Spleen (tissue), 11 donors: Measurements from ENCODE around the gene CPA4. TPM values are rescaled to one million over a fixed set of nuclear protein-coding genes. Genes with fewer than 3 reads are reported as not detected.

Experiments used
- DNase-seq: peaks from one replicate; pipeline ENCODE4 v3.0.0-alpha.2; 2020
- H3K27ac ChIP-seq, 8 donors: fragments of 200-600 bp; sonication (generic) in 7 of 8; 1 replicate in 4 of 8; 2 replicates in 4 of 8; pipeline versions ENCODE4 v1.5.0 to v1.8.0; 2016 to 2021; ENCODE audit warnings: inconsistent platforms in 4 of 8, mild to moderate bottlenecking in 4 of 8, moderate library complexity in 1 of 8
- H3K27me3 ChIP-seq, 7 donors: fragments of 200-600 bp; sonication (generic) in 6 of 7; replicated peaks in 1 of 7; 1 replicate in 4 of 7; 2 replicates in 3 of 7; pipeline versions ENCODE4 v1.5.0 to v1.8.0; 2016 to 2021; ENCODE audit warnings: inconsistent platforms in 3 of 7, mild to moderate bottlenecking in 1 of 7
- H3K36me3 ChIP-seq, 6 donors: fragments of 200-600 bp; sonication (generic) in 5 of 6; 1 replicate in 4 of 6; 2 replicates in 2 of 6; pipeline versions ENCODE4 v1.5.0 to v1.8.0; 2016 to 2021; ENCODE audit warnings: inconsistent platforms in 2 of 6
- H3K4me1 ChIP-seq, 6 donors: fragments of 200-600 bp; sonication (generic) in 5 of 6; 1 replicate in 3 of 6; 2 replicates in 3 of 6; pipeline versions ENCODE4 v1.5.0 to v1.8.0; 2016 to 2021; ENCODE audit warnings: inconsistent platforms in 3 of 6
- H3K4me3 ChIP-seq, 8 donors: fragments of 200-600 bp; sonication (generic) in 7 of 8; 1 replicate in 4 of 8; 2 replicates in 4 of 8; pipeline versions ENCODE4 v1.5.0 to v1.8.0; 2016 to 2021; ENCODE audit warnings: inconsistent platforms in 4 of 8, mild to moderate bottlenecking in 4 of 8, moderate library complexity in 2 of 8
- H3K9me3 ChIP-seq, 8 donors: fragments of 200-600 bp; sonication (generic) in 7 of 8; 1 replicate in 4 of 8; 2 replicates in 4 of 8; pipeline versions ENCODE4 v1.5.0 to v1.8.0; 2016 to 2021; ENCODE audit warnings: inconsistent platforms in 4 of 8
- CTCF ChIP-seq, 11 experiments: fragments of 200-600 bp in 7 of 11; fragments of 450-650 bp in 4 of 11; sonication (generic) in 4 of 11; IDR thresholded peaks in 8 of 11; conservative IDR thresholded peaks in 3 of 11; 1 replicate in 7 of 11; 2 replicates in 4 of 11; pipeline versions ENCODE4 v1.4.0 to v1.8.0; 2016 to 2021; ENCODE audit warnings: antibody characterized with exemption in 11 of 11, inconsistent platforms in 4 of 11, mild to moderate bottlenecking in 1 of 11
- POLR2A ChIP-seq, 3 donors: fragments of 450-650 bp; IDR thresholded peaks; one replicate each; pipeline ENCODE4 v1.5.1; 2017; ENCODE audit warnings: antibody characterized with exemption in 3 of 3, mild to moderate bottlenecking in 1 of 3
- POLR2AphosphoS5 ChIP-seq, 3 donors: sonication (generic); formaldehyde crosslinking; IDR thresholded peaks; one replicate each; pipeline ENCODE4 v1.5.1; 2017; ENCODE audit warnings: antibody characterized with exemption in 3 of 3
- WGBS, 5 donors: extraction: QIAGEN DNeasy Blood & Tissue Kit in 3 of 5; methylation state at CpG; one replicate each; pipeline versions ENCODE4 v1.1.5 to v1.1.7; 2013 to 2018; 5-methylcytosine and 5-hydroxymethylcytosine counted together
- intact Hi-C: fragments of 100-400 bp; cut with DNase I; formaldehyde crosslinking; loops from one replicate; pipeline ENCODE4 v1.15.0; 2023; ENCODE audit warnings: low total_unique reads
- polyA plus RNA-seq, 3 donors: library from polyadenylated mRNA; stranded (reverse); fragments of 200-250 nt; gene quantifications; one replicate each; pipeline ENCODE4 v1.2.1, GENCODE V29; 2013
- total RNA-seq, 7 donors: library from RNA; depleted of rRNA in 3 of 7; stranded (reverse); fragments of >200 nt in 3 of 7; fragmentation: NEBNext Ultra II Directional in 4 of 7; extraction: Animal tissue kit (Norgen Biotek cat#: 25700) in 4 of 7; gene quantifications; one replicate each; pipeline versions ENCODE4 v1.1.0 to v1.2.1, GENCODE V29; 2016 to 2021
- donor health status: healthy with polysubstance abuse.
- donor health status: DM: no; HTN: no; CAD: no; lungs with moderate emphysema.
- donor health status: DM: no; HTN: no; CAD: no.
- donor health status: Bipolar disorder and iron deficiency.
- donor health status: healthy.
- donor health status: DM: no; HTN: no; CAD: no.
- donor health status: DM: yes; HTN: yes; CAD: no.

CPA4 gene
- total and polyA plus RNA-seq, 10 donors: 0.15 to 3.3 (median 0.78) TPM

GRCh38 chr7:130266258-130266960 lies 26.6 kb upstream of the CPA4 start, which contains the start of gene CPA2:
TSS of gene CPA2 (plus strand) at chr7:130266863. CDS start at chr7:130266882, 19 bp downstream.
- H3K4me3 ChIP-seq: no peak within 1 kb of the TSS
- no peak for TF ChIP-seq POLR2AphosphoS5 (IDR thresholded peaks at IDR 0.05)
- TF ChIP-seq CTCF (IDR thresholded peaks at IDR 0.05 in 8 of 11, conservative IDR thresholded peaks at IDR 0.05 in 3 of 11): no peak
- no peak for TF ChIP-seq POLR2A (IDR thresholded peaks at IDR 0.05)
- H3K27me3 ChIP-seq: no peaks in the 10 kb centered on the region
- peaks cover 0 to under 1% (median 0%) of the 10 kb centered on the region in 6 donors for H3K4me1 ChIP-seq
- 89 to 94% (median 91%) methylated on average over 3 of the region's 3 CpGs for WGBS, 5 donors
- DNase-seq: no peak
- intact Hi-C loops: no loop called here
- H3K36me3 ChIP-seq: no peaks in the 10 kb centered on the region
- H3K9me3 ChIP-seq: peaks cover 0 to 5% (median 0%) of the 10 kb centered on the region in 8 donors
- H3K27ac ChIP-seq: no peak within 1 kb of the TSS

GRCh38 chr7:130266961-130267321 lies 26.0 kb upstream of the CPA4 start:
- no peak for DNase-seq
- Histone ChIP-seq H3K36me3 (no peaks in the 10 kb centered on the region), H3K27me3 (no peaks in the 10 kb centered on the region), H3K4me3 (no peak overlapping the region), H3K4me1 (peaks cover 0 to 6% (median 0%) of the 10 kb centered on the region in 6 donors), H3K27ac (no peak overlapping the region), H3K9me3 (no peaks in the 10 kb centered on the region)
- no peak for TF ChIP-seq CTCF (IDR thresholded peaks at IDR 0.05 in 8 of 11, conservative IDR thresholded peaks at IDR 0.05 in 3 of 11)
- TF ChIP-seq POLR2AphosphoS5 (IDR thresholded peaks at IDR 0.05): no peak
- TF ChIP-seq POLR2A (IDR thresholded peaks at IDR 0.05): no peak
- WGBS, 5 donors: 79 to 100% (median 100%) methylated on average over 1 of the region's 1 CpG
- intact Hi-C loops: no loop called here

GRCh38 chr7:130268463-130269317 lies 24.3 kb upstream of the CPA4 start:
- Histone ChIP-seq H3K27ac (no peak overlapping the region), H3K9me3 (no peaks in the 10 kb centered on the region), H3K4me1 (peaks cover 0 to 23% (median 4%) of the 10 kb centered on the region in 6 donors), H3K27me3 (peaks cover 0 to 12% (median 0%) of the 10 kb centered on the region in 7 donors), H3K4me3 (no peak overlapping the region), H3K36me3 (no peaks in the 10 kb centered on the region)
- DNase-seq: no peak
- TF ChIP-seq POLR2AphosphoS5 (IDR thresholded peaks at IDR 0.05): no peak
- TF ChIP-seq CTCF (IDR thresholded peaks at IDR 0.05 in 8 of 11, conservative IDR thresholded peaks at IDR 0.05 in 3 of 11): no peak
- no peak for TF ChIP-seq POLR2A (IDR thresholded peaks at IDR 0.05)
- 68 to 81% (median 74%) methylated on average over 6 of the region's 6 CpGs for WGBS, 5 donors
- intact Hi-C loops: no loop called here

- no peak overlapping the region for H3K27ac ChIP-seq
- intact Hi-C loops: no loop called here
- DNase-seq: no peak
- TF ChIP-seq POLR2A (IDR thresholded peaks at IDR 0.05) (no peak), POLR2AphosphoS5 (IDR thresholded peaks at IDR 0.05) (no peak), CTCF (IDR thresholded peaks at IDR 0.05 in 8 of 11, conservative IDR thresholded peaks at IDR 0.05 in 3 of 11) (no peak)
- WGBS, 5 donors: 84 to 100% (median 92%) methylated on average over 1 of the region's 1 CpG
- peaks cover 0 to 18% (median 0%) of the 10 kb centered on the region in 7 donors for H3K27me3 ChIP-seq
- H3K4me1 ChIP-seq: peaks cover 0 to 29% (median 9%) of the 10 kb centered on the region in 6 donors
- no peaks in the 10 kb centered on the region for H3K36me3 ChIP-seq
- H3K4me3 ChIP-seq: no peak overlapping the region
- no peaks in the 10 kb centered on the region for H3K9me3 ChIP-seq
Observed at GRCh38 chr7:130269318-130269694, 23.7 kb upstream of the CPA4 start.
